ENCODE data around the gene RASSF8.
A peak's percentile ranks its signal among the peaks of the same experiment; 100 is the strongest.

DNA sequence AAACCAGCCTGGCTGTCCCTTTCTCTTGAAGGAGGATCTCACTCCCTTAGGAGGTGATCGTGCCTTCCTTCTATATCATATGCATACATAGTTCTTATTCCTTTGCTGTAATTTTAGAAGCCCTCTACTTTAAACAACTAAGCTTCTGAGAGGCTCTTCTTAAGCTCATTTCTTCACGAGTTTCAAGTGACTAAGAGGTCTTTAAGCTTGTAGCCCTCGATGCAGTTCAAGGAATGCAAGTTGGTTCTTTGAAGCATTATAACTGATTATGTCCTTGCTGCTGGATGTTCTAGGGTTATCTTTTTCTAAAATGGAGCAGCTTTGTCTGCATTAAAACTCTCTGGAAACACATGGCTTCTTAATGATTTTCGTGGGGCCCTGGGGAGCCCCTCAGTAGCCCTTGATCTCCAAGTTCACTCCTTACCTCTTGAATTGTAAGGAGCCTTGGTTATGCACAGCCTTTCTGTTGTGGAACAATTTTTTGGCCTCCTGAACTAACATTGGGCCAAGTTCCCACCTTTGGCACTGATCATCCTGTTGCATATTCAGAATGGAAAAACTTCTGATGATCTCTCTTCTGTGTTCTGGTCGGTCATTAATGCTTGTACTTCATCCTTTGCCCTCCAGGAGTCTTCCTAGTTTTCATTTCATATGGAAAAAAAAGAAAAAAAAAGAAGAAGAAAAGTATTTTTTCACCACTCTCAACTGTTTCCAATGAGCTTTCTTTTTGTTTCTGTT, 12.6 kb downstream of the RASSF8 start:
- TF ChIP-seq POLR2A (IDR thresholded peaks at IDR 0.05; ENCODE audit: control extremely low read depth in 1 of 2, low read depth in 2 of 2, low read length in 2 of 2): no peak
- TF ChIP-seq POLR2AphosphoS5 (IDR thresholded peaks at IDR 0.05; ENCODE audit: low read depth, low read length): no peak
- no peak for TF ChIP-seq EZH2 (IDR thresholded peaks at IDR 0.05; ENCODE audit: low read depth, low read length, severe bottlenecking)
- no peak for TF ChIP-seq SP1 (IDR thresholded peaks at IDR 0.05; ENCODE audit: low read depth, low read length)
- no peak for TF ChIP-seq EGR1 (IDR thresholded peaks at IDR 0.05; ENCODE audit: borderline replicate concordance, low read depth, low read length)
- TF ChIP-seq, protein P1, sequence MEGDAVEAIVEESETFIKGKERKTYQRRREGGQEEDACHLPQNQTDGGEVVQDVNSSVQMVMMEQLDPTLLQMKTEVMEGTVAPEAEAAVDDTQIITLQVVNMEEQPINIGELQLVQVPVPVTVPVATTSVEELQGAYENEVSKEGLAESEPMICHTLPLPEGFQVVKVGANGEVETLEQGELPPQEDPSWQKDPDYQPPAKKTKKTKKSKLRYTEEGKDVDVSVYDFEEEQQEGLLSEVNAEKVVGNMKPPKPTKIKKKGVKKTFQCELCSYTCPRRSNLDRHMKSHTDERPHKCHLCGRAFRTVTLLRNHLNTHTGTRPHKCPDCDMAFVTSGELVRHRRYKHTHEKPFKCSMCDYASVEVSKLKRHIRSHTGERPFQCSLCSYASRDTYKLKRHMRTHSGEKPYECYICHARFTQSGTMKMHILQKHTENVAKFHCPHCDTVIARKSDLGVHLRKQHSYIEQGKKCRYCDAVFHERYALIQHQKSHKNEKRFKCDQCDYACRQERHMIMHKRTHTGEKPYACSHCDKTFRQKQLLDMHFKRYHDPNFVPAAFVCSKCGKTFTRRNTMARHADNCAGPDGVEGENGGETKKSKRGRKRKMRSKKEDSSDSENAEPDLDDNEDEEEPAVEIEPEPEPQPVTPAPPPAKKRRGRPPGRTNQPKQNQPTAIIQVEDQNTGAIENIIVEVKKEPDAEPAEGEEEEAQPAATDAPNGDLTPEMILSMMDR (IDR thresholded peaks at IDR 0.05; ENCODE audit: control extremely low read depth in 1 of 3, insufficient read depth in 1 of 3, low read depth in 1 of 3, low read length in 3 of 3): peak in 1 of 3 experiments; percentile 8; a peak in 1 of 4 replicates
- TF ChIP-seq JUND (IDR thresholded peaks at IDR 0.05; ENCODE audit: low read length): no peak
- TF ChIP-seq RFX5 (IDR thresholded peaks at IDR 0.05; ENCODE audit: borderline replicate concordance, low read depth, low read length): no peak
- TF ChIP-seq GTF2F1 (IDR thresholded peaks at IDR 0.05; ENCODE audit: borderline replicate concordance, low read depth, low read length): no peak
- no peak for TF ChIP-seq CREB1 (IDR thresholded peaks at IDR 0.05)
- TF ChIP-seq TEAD4 (IDR thresholded peaks at IDR 0.05; ENCODE audit: low read depth, low read length): no peak
- no peak for TF ChIP-seq HDAC6 (IDR thresholded peaks at IDR 0.05; ENCODE audit: low read depth, low read length)
